NOMO-1 (cell line): ENCODE data around the gene STUM.
"Not testable (repeated sequence)": the region's sequence is repeated elsewhere in the genome, so short reads cannot be mapped to it uniquely, and the experiment has no call there.

Experiments used
- DNase-seq, 2 experiments: peaks; one replicate each; lab custom pipeline; 2025; ENCODE audit not compliant: unreplicated experiment in 2 of 2; lab: John Stamatoyannopoulos, UW

STUM gene

GRCh38 chr1:226635456-226635941 lies 86.9 kb downstream of the STUM start:
- DNase-seq: no peak

- no peak for DNase-seq
Measured at GRCh38 chr1:226636847-226637096, 88.2 kb downstream of the STUM start.

GRCh38 chr1:226637147-226637935 lies 88.8 kb downstream of the STUM start:
- DNase-seq: no peak

DNA sequence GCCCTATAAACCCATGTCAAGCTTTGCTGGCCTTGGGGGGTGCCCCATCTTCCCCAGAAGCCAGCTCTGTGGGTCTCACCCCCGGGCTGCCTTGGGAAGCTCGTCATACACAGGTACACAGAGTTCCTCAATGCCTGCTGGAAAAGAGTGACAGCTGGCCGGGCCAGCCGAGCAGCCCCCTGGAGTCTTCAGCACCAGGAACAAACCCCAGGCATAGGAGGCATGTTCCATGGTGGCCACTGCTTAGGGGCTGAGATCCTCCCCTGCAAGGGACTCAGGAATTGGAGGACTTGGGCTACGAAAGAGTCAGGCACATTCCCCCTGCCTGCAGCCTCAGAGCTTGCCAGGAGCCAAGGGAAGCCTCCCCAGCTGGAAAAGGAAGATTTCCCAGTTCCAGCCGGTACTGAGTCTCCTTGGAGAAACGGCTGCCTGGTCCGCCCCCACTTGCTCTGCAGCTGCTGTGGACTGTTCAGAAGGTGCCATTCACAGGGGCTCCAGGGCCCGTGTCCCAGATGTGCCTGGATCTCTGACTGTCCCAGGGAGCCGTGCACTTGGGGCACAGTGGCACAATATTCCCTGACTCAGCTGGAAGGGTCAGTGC lies 89.5 kb downstream of the STUM start:
- DNase-seq: no peak

- DNase-seq: no peak
Measured at GRCh38 chr1:226638608-226639007, 90.0 kb downstream of the STUM start.

DNA sequence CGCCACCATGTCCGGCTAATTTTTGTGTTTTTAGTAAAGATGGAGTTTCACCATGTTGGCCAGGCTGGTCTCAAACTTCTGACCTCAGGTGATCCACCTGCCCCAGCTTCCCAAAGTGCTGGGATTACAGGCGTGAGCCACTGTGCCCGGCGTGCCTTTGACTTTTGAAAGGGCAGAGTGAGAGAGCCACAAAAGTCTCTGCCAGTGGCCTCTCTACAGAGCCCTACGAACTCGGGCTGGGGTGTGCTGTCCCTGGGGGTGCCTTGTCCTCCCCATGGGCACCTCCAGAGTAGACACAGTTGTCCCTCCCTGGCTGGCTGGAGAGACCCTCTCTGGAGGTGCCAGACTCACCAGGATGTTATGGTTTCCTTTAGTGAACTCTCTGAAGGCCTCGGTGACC lies 90.6 kb downstream of the STUM start:
- DNase-seq: not testable (repeated sequence)

DNA sequence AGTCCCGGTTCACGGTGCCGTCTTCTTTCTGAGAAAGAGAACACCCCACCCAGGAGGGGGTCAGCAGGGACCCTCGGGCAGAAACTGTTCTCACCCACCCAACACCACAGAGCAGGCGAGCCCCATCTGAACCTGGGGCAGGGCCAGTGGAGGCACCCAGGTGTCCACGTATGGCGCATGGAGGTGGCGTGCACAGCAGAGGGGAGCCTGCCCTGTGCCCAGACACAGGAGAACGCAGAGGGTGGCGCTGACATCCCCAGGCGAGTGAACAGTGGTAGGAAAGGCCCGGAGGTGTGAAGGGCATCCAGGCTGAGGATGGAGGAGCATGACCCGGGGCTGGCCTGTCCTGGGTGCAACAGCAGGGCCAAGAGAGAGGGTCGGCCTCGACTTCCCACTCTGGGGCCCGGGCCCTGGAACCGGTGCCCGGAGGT lies 91.1 kb downstream of the STUM start:
- no peak for DNase-seq

DNA sequence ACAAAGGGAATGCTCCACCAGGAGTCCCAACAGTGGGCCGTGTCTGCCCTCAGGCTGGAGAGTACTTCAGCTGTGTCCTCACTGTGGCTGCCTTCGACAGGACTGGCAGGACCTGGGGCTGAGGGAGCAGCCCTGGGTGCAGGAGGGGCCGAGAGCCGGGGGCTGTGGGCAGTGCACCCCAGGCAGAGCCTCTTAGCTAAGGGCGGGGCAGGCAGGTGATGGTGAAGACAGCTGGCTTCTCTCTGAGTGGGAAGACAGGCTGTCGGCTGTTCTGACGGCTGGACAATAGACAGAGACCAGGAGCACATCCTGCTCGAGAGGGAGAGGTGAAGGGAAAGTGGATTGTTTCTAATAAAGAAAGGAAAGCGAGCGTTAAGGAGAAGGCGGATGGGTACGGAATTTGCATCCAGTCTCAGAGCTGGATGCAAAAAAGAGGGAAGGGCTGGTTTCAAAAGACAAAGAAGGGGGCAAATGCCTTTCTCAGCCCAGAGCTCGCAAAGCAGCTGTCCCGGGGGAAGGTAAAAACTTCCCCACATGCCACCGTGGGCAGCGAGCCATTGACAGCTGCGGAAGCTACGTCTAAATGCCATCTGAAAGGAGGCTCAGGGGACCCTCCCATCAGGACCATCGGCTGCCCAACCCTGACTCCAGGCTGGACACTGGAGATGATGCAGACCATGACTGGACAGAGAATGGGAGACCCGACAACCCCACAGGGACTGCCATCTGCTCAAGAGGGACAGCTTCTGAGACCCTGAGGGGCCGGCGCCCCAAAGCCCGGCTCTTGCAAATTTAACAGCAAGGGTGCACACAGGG lies 92.0 kb downstream of the STUM start:
- DNase-seq: no peak

DNA sequence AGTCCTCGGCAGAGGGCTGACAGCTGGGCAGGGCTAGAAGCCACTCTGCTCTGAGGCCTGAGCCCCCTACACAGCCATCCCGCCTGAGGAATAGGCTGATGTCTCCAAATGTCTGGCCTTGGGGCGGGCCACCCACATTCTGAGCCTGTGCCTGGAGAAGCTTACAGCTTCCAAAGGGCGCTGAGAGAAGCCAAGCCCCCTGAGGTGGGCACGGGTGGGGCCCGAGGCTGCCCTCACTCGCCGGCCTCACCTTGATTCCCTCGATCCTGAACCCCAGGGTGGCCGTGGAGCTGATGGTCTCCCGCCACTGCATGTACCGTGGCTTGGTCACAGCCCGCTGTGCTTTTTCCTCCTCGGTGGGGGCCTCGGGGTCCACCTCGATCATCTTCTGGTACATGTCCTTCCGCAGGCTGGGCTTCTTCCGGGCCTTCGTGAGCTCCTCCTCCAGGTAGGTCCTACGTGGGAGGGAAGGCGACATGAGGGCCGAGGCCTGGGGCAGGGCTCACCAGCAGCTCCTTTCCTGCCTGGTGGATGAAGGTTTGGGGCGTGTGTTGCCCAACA lies 93.2 kb downstream of the STUM start:
- no peak for DNase-seq

GRCh38 chr1:226642421-226642820 lies 93.9 kb downstream of the STUM start:
- no peak for DNase-seq

- peak; percentile 84 to 88 for DNase-seq
Measured at GRCh38 chr1:226643177-226643576, 94.6 kb downstream of the STUM start.

GRCh38 chr1:226643611-226644540 lies 95.3 kb downstream of the STUM start:
- DNase-seq: peak; percentile 61 to 65

- DNase-seq: no peak
Measured at GRCh38 chr1:226644541-226645176, 96.1 kb downstream of the STUM start.

- no peak for DNase-seq
Measured at GRCh38 chr1:226645279-226645976, 96.9 kb downstream of the STUM start.

DNA sequence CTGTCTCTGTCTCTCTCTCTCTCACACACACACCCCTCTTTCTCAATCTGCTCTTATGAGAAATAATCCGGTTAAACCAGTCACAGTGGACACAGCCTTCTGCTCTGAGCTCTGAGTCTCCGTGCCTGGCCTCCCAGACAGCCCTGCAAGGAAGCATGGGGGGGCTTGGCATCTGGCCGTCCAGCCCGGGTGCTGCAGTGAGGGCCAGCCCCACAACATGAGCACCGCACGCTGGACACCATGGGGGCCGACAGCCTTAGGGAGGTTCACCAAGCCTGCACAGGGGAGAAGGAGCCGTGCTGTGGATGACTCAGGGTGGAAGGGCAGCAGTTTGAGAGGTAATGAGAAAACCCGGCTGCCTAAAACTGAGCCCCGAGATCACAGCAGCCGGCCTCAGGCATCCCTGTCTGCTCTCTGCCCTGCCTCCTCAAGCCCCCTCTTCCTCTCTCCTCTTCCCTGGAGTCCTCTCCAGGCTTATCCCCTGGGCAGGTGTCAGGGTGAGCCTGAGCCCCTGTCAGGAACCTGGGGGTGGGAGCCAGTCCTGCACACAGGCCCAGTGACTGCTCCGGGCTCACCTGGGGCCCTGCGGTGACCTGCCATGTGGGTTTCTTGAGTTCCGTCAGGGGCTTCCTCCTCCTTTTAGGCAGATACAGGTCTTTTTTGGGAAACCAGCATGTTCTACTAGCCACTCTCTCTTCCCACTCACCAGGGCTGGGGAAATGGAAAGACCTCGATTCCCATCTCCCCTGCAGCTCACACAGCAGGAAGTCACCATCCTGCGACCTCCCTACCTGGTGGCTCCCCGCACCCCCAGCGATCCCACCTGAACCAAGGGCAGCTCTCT lies 97.7 kb downstream of the STUM start:
- no peak for DNase-seq

GRCh38 chr1:226646870-226647449 lies 98.4 kb downstream of the STUM start:
- DNase-seq: no peak

- no peak for DNase-seq
Measured at GRCh38 chr1:226647719-226648118, 99.2 kb downstream of the STUM start.

GRCh38 chr1:226648421-226648820 lies 99.9 kb downstream of the STUM start:
- DNase-seq: no peak
